GM12878 (cell line): ENCODE data around the gene MICAL3. TPM values are rescaled to one million over a fixed set of nuclear protein-coding genes. Genes with fewer than 3 reads are reported as not detected.

ENCODE experiments used
- ATAC-seq: fragments of 200-7000 bp; cut with Tn5 transposase; 3 replicates; pipeline ENCODE4 v1.9.1; 2020; ENCODE audit warnings: mild to moderate bottlenecking, moderate library complexity
- BruUV-seq: library from RNA; stranded (reverse); fragments of 400-500 nt; replicated peaks from 2 replicates; lab custom pipeline; 2021; lab: Mats Ljungman, UMichigan
- CTCF ChIA-PET: fragments of 300-600 bp; sonication (Branson Sonifier 250); formaldehyde crosslinking; extraction: SDS; loops from one replicate; lab custom pipeline; 2021; ENCODE audit warnings: inconsistent platforms; lab: Yijun Ruan, JAX
- POLR2A ChIA-PET: fragments of 350-600 bp; formaldehyde crosslinking; extraction: SDS; loops from one replicate; lab custom pipeline; 2021; ENCODE audit warnings: inconsistent platforms; lab: Charles Lee
- RAD21 ChIA-PET: fragments of 300-600 bp; sonication (Branson Sonifier 250); formaldehyde crosslinking; loops from one replicate; lab custom pipeline; 2023; ENCODE audit warnings: antibody characterized with exemption; ENCODE audit not compliant: unreplicated experiment; lab: Charles Lee
- SMC1A ChIA-PET: fragments of 300-600 bp; sonication (Branson Sonifier 250); formaldehyde crosslinking; loops from one replicate; lab custom pipeline; 2023; ENCODE audit not compliant: unreplicated experiment, uncharacterized antibody; lab: Charles Lee
- DNase-seq: peaks from one replicate; pipeline ENCODE4 v3.0.0-alpha.2; 2011; ENCODE audit warnings: low read depth, low spot score
- FAIRE-seq: peaks from 3 replicates; lab custom pipeline; 2011; peaks lifted over from hg19 to GRCh38; lab: Jason Lieb, UNC
- H2AFZ ChIP-seq: 2 replicates; pipeline ENCODE4 v1.6.0; 2011; ENCODE audit warnings: low read depth, low read length, control low read depth; ENCODE audit not compliant: control insufficient read depth
- H3K27ac ChIP-seq: 2 replicates; pipeline ENCODE4 v1.5.1; 2011; ENCODE audit warnings: control low read depth; ENCODE audit not compliant: control insufficient read depth, insufficient read depth
- H3K27me3 ChIP-seq, 2 experiments: replicated peaks in 1 of 2; 2 replicates each; pipeline versions ENCODE4 v1.6.0 to v1.6.1; 2011; ENCODE audit warnings: low read length in 1 of 2; ENCODE audit not compliant: control insufficient read depth in 2 of 2, insufficient read depth in 2 of 2
- H3K36me3 ChIP-seq, 2 experiments: 2 replicates each; pipeline ENCODE4 v1.5.1; 2011; ENCODE audit warnings: low read length in 1 of 2; ENCODE audit not compliant: control insufficient read depth in 2 of 2, insufficient read depth in 2 of 2
- H3K4me1 ChIP-seq: 2 replicates; pipeline ENCODE4 v1.6.1; 2011; ENCODE audit warnings: mild to moderate bottlenecking, low read length, moderate library complexity, mixed read lengths; ENCODE audit not compliant: control insufficient read depth, insufficient read depth
- H3K4me2 ChIP-seq: 2 replicates; pipeline ENCODE4 v1.6.0; 2011; ENCODE audit warnings: control low read depth; ENCODE audit not compliant: control insufficient read depth, insufficient read depth
- H3K4me3 ChIP-seq: fragments of 200-600 bp; sonication (generic); 2 replicates; pipeline ENCODE4 v1.5.1; 2016
- H3K79me2 ChIP-seq: 2 replicates; pipeline ENCODE4 v1.6.0; 2011; ENCODE audit warnings: low read length; ENCODE audit not compliant: control insufficient read depth, insufficient read depth
- H3K9ac ChIP-seq: 2 replicates; pipeline ENCODE4 v1.8.0; 2011; ENCODE audit warnings: low read length, control low read depth, mixed read lengths; ENCODE audit not compliant: control insufficient read depth, insufficient read depth
- H3K9me3 ChIP-seq: replicated peaks from 3 replicates; pipeline ENCODE4 v1.5.1; 2011; ENCODE audit warnings: mild to moderate bottlenecking, low read length; ENCODE audit not compliant: control insufficient read depth, insufficient read depth
- H4K20me1 ChIP-seq: 2 replicates; pipeline ENCODE4 v1.6.0; 2011; ENCODE audit not compliant: control insufficient read depth, insufficient read depth
- CREB1 ChIP-seq: IDR thresholded peaks from 2 replicates; pipeline ENCODE4 v1.6.1; 2012; ENCODE audit warnings: low read depth, mild to moderate bottlenecking, inconsistent platforms
- EP300 ChIP-seq, 2 experiments: fragments of 150-350 bp in 1 of 2; IDR thresholded peaks; 2 replicates each; pipeline ENCODE4 v1.6.1; 2011 to 2012; ENCODE audit warnings: low read depth in 2 of 2, low read length in 2 of 2, borderline replicate concordance in 1 of 2, improper control_type of control experiment in 1 of 2, inconsistent platforms in 1 of 2; ENCODE audit not compliant: control insufficient read depth in 1 of 2
- HDAC2 ChIP-seq: fragments of 200-600 bp; sonication (generic); IDR thresholded peaks from 2 replicates; pipeline ENCODE4 v1.6.1; 2017
- MEF2A ChIP-seq: IDR thresholded peaks from 2 replicates; pipeline ENCODE4 v1.6.1; 2011; ENCODE audit warnings: low read depth, mild to moderate bottlenecking, low read length, moderate library complexity; ENCODE audit not compliant: insufficient read depth
- NBN ChIP-seq: fragments of 450-650 bp; IDR thresholded peaks from 2 replicates; pipeline ENCODE4 v1.6.1; 2016
- PAX8 ChIP-seq: fragments of 450-650 bp; IDR thresholded peaks from 2 replicates; pipeline ENCODE4 v1.6.1; 2017; ENCODE audit warnings: mild to moderate bottlenecking, moderate library complexity
- PML ChIP-seq: IDR thresholded peaks from 2 replicates; pipeline ENCODE4 v1.6.1; 2012; ENCODE audit warnings: low read length, inconsistent platforms
- POLR2AphosphoS2 ChIP-seq: IDR thresholded peaks from 2 replicates; pipeline ENCODE4 v1.6.1; 2011; ENCODE audit warnings: low read depth, mild to moderate bottlenecking, low read length, improper control_type of control experiment, moderate library complexity
- POU2F2 ChIP-seq: IDR thresholded peaks from 3 replicates; pipeline ENCODE4 v1.6.1; 2011; ENCODE audit warnings: low read depth, mild to moderate bottlenecking, low read length, borderline replicate concordance
- RBBP5 ChIP-seq: fragments of 200-600 bp; sonication (generic); conservative IDR thresholded peaks from 2 replicates; pipeline ENCODE4 v1.6.1; 2016
- RELB ChIP-seq: fragments of 450-650 bp; IDR thresholded peaks from 2 replicates; pipeline ENCODE4 v1.6.1; 2017; ENCODE audit warnings: low read depth, mild to moderate bottlenecking, moderate library complexity
- RUNX3 ChIP-seq: IDR thresholded peaks from 2 replicates; pipeline ENCODE4 v1.6.1; 2012; ENCODE audit warnings: low read length, inconsistent platforms
- STAT3 ChIP-seq: IDR thresholded peaks from 2 replicates; pipeline ENCODE4 v1.6.1; 2011; ENCODE audit warnings: low read depth, low read length, improper control_type of control experiment
- SUPT20H ChIP-seq: IDR thresholded peaks from 2 replicates; pipeline ENCODE4 v1.6.1; 2011; ENCODE audit warnings: low read depth, mild to moderate bottlenecking, low read length, moderate library complexity, borderline replicate concordance; ENCODE audit not compliant: control insufficient read depth
- ZBTB33 ChIP-seq: fragments of 450-650 bp; IDR thresholded peaks from 2 replicates; pipeline ENCODE4 v1.6.1; 2017; ENCODE audit warnings: mild to moderate bottlenecking
- WGBS: methylation state at CpG from one replicate; pipeline ENCODE4 v1.1.6; 2016; ENCODE audit warnings: low lambda C conversion rate; ENCODE audit not compliant: insufficient replicate concordance, insufficient coverage; ENCODE audit errors: missing lambda C conversion rate; 5-methylcytosine and 5-hydroxymethylcytosine counted together
- in situ Hi-C: fragments of 300-500 bp; cut with MboI; formaldehyde crosslinking; loops from 9 replicates; pipeline ENCODE4 v1.14.3; 2018; ENCODE audit warnings: mixed read lengths
- intact Hi-C: fragments of 100-400 bp; cut with micrococcal nuclease; formaldehyde crosslinking; loops from one replicate; pipeline ENCODE4 v1.14.2; 2022; ENCODE audit not compliant: unreplicated experiment
- polyA plus RNA-seq, 11 experiments: library from polyadenylated mRNA; depleted of rRNA in 4 of 11; unstranded in 6 of 11; stranded (reverse) in 5 of 11; fragments of >200 nt; fragmentation: Nextera tagmentation in 4 of 11; fragmentation: Illumina TruSeq in 1 of 11; extraction: Ambion mirVana in 4 of 11; extraction: Trizol in 1 of 11; gene quantifications; 1 replicate in 1 of 11; 2 replicates in 10 of 11; pipeline versions ENCODE4 v1.2.1 to v1.2.3, GENCODE V29; 2011 to 2016; ENCODE audit warnings: inconsistent platforms in 2 of 11, missing spikeins in 2 of 11, low read depth in 1 of 11
- total RNA-seq, 4 experiments: library from RNA; depleted of rRNA in 3 of 4; stranded (reverse); fragments of >200 nt in 3 of 4; fragmentation: Illumina TruSeq in 1 of 4; extraction: Trizol in 1 of 4; gene quantifications; 2 replicates each; pipeline versions ENCODE4 v1.2.1 to v1.2.3, GENCODE V29; 2013 to 2021

Gene MICAL3
- total and polyA plus RNA-seq, 10 of the 15 experiments (the other 5 are each of a cell fraction or from before 2014, with no cell fraction given), result 2.6 to 92.2 (median 24.0) TPM

GRCh38 chr22:17929909-17930308 is 94.5 kb downstream of the MICAL3 start:
- ChIA-PET RAD21 (no interaction called here), POLR2A (no interaction called here), CTCF (no interaction called here), SMC1A (interaction anchor here (1.6 kb wide), 1 partner anchor 9 kb away, joined by 5 read pairs; no protein-coding TSS in a partner anchor)
- no peak overlapping the region for H3K9ac ChIP-seq
- TF ChIP-seq EP300 (IDR thresholded peaks at IDR 0.05; ENCODE audit: borderline replicate concordance in 1 of 2, control insufficient read depth in 1 of 2, low read depth in 2 of 2, low read length in 2 of 2) (no peak), POLR2AphosphoS2 (no peak)
- H2AFZ ChIP-seq, result no peak overlapping the region
- no peaks in the 10 kb centered on the region; the same call in 2 of the 3 replicates for H3K9me3 ChIP-seq
- H3K27me3 ChIP-seq, result no peaks in the 10 kb centered on the region
- intact Hi-C loops, result no loop called here
- DNase-seq, result no peak
- no TSS peak for BruUV-seq
- no peaks in the 10 kb centered on the region; the same call in 1 of the 2 replicates for H3K4me1 ChIP-seq
- H3K4me3 ChIP-seq, result no peak overlapping the region
- H3K27ac ChIP-seq, result no peak overlapping the region
- FAIRE-seq, result no peak
- no peak overlapping the region for H3K4me2 ChIP-seq
- in situ Hi-C loops, result no loop called here
- 70% methylated on average over 7 of the region's 7 CpGs for WGBS
- ATAC-seq, result no peak
- H3K36me3 ChIP-seq, result peaks cover 0 to 2% of the 10 kb centered on the region in 2 experiments; a peak in 1 of 4 replicates
- H3K79me2 ChIP-seq, result peaks cover 18% of the 10 kb centered on the region
- H4K20me1 ChIP-seq, result peaks cover 3% of the 10 kb centered on the region; the same call in 1 of the 2 replicates

- intact Hi-C loops, result no loop called here
- in situ Hi-C loops, result no loop called here
- H3K9ac ChIP-seq, result no peak overlapping the region
- no TSS peak for BruUV-seq
- H3K4me1 ChIP-seq, result no peaks in the 10 kb centered on the region; the same call in 1 of the 2 replicates
- 48% methylated on average over 5 of the region's 7 CpGs for WGBS
- peaks cover 0 to 2% of the 10 kb centered on the region in 2 experiments; a peak in 1 of 4 replicates for H3K36me3 ChIP-seq
- FAIRE-seq, result no peak
- no peaks in the 10 kb centered on the region; the same call in 2 of the 3 replicates for H3K9me3 ChIP-seq
- no peak overlapping the region for H2AFZ ChIP-seq
- no peak overlapping the region for H3K4me3 ChIP-seq
- CTCF ChIA-PET, result no interaction called here
- H3K4me2 ChIP-seq, result no peak overlapping the region
- H3K27ac ChIP-seq, result no peak overlapping the region
- POLR2A ChIA-PET, result no interaction called here
- DNase-seq, result no peak
- no peaks in the 10 kb centered on the region for H3K27me3 ChIP-seq
- RAD21 ChIA-PET, result no interaction called here
- peaks cover 3% of the 10 kb centered on the region; the same call in 1 of the 2 replicates for H4K20me1 ChIP-seq
- SMC1A ChIA-PET, result interaction anchor here (0.6 kb wide), 1 partner anchor 9 kb away, joined by 3 read pairs; no protein-coding TSS in a partner anchor
- no peak for ATAC-seq
- peaks cover 23% of the 10 kb centered on the region for H3K79me2 ChIP-seq
- no peak for TF ChIP-seq RBBP5
- TF ChIP-seq HDAC2, result no peak
- TF ChIP-seq NBN, result no peak
- no peak for TF ChIP-seq RELB
- TF ChIP-seq CREB1, result no peak
- TF ChIP-seq PML, result no peak
- no peak for TF ChIP-seq ZBTB33
- no peak for TF ChIP-seq RUNX3
- no peak for TF ChIP-seq POU2F2
- no peak for TF ChIP-seq SUPT20H
- no peak for TF ChIP-seq MEF2A
- TF ChIP-seq PAX8, result no peak
- no peak for TF ChIP-seq STAT3
These were observed 96.0 kb downstream of the MICAL3 start for GRCh38 chr22:17928391-17928790.
